Activated CD8-positive, alpha-beta T cell treated with anti-CD3 and anti-CD28 coated beads for 36 hours (primary cell): Measurements from ENCODE around the gene MYBBP1A. TPM values are rescaled to one million over a fixed set of nuclear protein-coding genes. Genes with fewer than 3 reads are reported as not detected.

Experiments
- ATAC-seq: fragments of 200-7000 bp; cut with Tn5 transposase; one replicate; pipeline ENCODE4 v1.10.0; 2021; ENCODE audit warnings: mild to moderate bottlenecking, moderate library complexity
- CTCF ChIA-PET: fragments of 350-600 bp; sonication (Branson Sonifier 250); formaldehyde crosslinking; loops from one replicate; lab custom pipeline; 2021; ENCODE audit warnings: antibody characterized with exemption; lab: Charles Lee
- POLR2A ChIA-PET: fragments of 350-600 bp; sonication (Branson Sonifier 250); formaldehyde crosslinking; loops from one replicate; lab custom pipeline; 2021; ENCODE audit warnings: antibody characterized with exemption; lab: Charles Lee
- DNase-seq: peaks from one replicate; pipeline ENCODE4 v3.0.0-alpha.2; 2020
- H3K27ac Mint-ChIP-seq: one replicate; pipeline ENCODE4 v1.8.0; 2021; ENCODE audit warnings: mild to moderate bottlenecking, mixed read lengths
- H3K27me3 Mint-ChIP-seq: one replicate; pipeline ENCODE4 v1.8.0; 2021; ENCODE audit warnings: mixed read lengths
- H3K36me3 Mint-ChIP-seq: one replicate; pipeline ENCODE4 v1.8.0; 2021; ENCODE audit warnings: low read depth, mixed read lengths
- H3K4me1 Mint-ChIP-seq: one replicate; pipeline ENCODE4 v1.8.0; 2021; ENCODE audit warnings: low read depth, mixed read lengths
- H3K4me3 Mint-ChIP-seq: one replicate; pipeline ENCODE4 v1.8.0; 2021; ENCODE audit warnings: mild to moderate bottlenecking, moderate library complexity, mixed read lengths
- H3K9me3 Mint-ChIP-seq: one replicate; pipeline ENCODE4 v1.8.0; 2021; ENCODE audit warnings: mixed read lengths
- CTCF ChIP-seq: fragments of 200-600 bp; IDR thresholded peaks from one replicate; pipeline ENCODE4 v1.8.0; 2022; ENCODE audit warnings: antibody characterized with exemption, mild to moderate bottlenecking
- intact Hi-C: fragments of 100-400 bp; cut with micrococcal nuclease; formaldehyde crosslinking; loops from one replicate; pipeline ENCODE4 v1.10.0; 2022
- total RNA-seq, 2 experiments: library from RNA; stranded (reverse); gene quantifications; one replicate each; pipeline ENCODE4 v1.2.3, GENCODE V29; 2021

The MYBBP1A gene
- total RNA-seq, 2 experiments from 2014 or later: 104 to 107 TPM

GRCh38 chr17:4565209-4566141 is 10.3 kb upstream of the MYBBP1A start:
- Mint-ChIP-seq H3K4me1 (peaks cover 34% of the 10 kb centered on the region), H3K9me3 (no peaks in the 10 kb centered on the region), H3K36me3 (no peaks in the 10 kb centered on the region), H3K27ac (no peak overlapping the region), H3K27me3 (no peaks in the 10 kb centered on the region), H3K4me3 (no peak overlapping the region)
- ChIA-PET CTCF (interaction anchor here (0.6 to 4.4 kb wide), 29 partner anchors 8 to 429 kb away, joined by 3 to 101 read pairs (median 5); partner anchors contain the start of gene MYBBP1A), POLR2A (interaction anchor here (0.6 to 1.3 kb wide), 3 partner anchors 11 to 422 kb away, joined by 3 read pairs; no protein-coding TSS in a partner anchor)
- ATAC-seq: peak; percentile 64
- peak; percentile 79 for TF ChIP-seq CTCF
- DNase-seq: peak; percentile 77
- intact Hi-C loops: loop anchor here (2.0 to 10.0 kb wide), 2 partner anchors 59 to 139 kb away; partner anchors contain the start of gene PELP1

GRCh38 chr17:4562015-4562969 is 7.1 kb upstream of the MYBBP1A start:
- Mint-ChIP-seq H3K27ac (peak overlapping the region; percentile 59), H3K4me3 (no peak overlapping the region), H3K27me3 (no peaks in the 10 kb centered on the region), H3K4me1 (peaks cover 34% of the 10 kb centered on the region), H3K9me3 (no peaks in the 10 kb centered on the region), H3K36me3 (no peaks in the 10 kb centered on the region)
- ChIA-PET POLR2A (interaction anchor here (1.2 kb wide), 1 partner anchor 13 kb away, joined by 7 read pairs; no protein-coding TSS in a partner anchor), CTCF (interaction anchor here (0.9 to 1.6 kb wide), 3 partner anchors 11 to 141 kb away, joined by 3 to 8 read pairs (median 5); no protein-coding TSS in a partner anchor)
- ATAC-seq (no peak), DNase-seq (no peak)
- intact Hi-C loops: loop anchor here (10.0 kb wide), 1 partner anchor 143 kb away; the partner anchor contains the start of gene PELP1
- no peak for TF ChIP-seq CTCF

- Mint-ChIP-seq H3K27me3 (no peaks in the 10 kb centered on the region), H3K4me3 (no peak overlapping the region), H3K9me3 (no peaks in the 10 kb centered on the region), H3K36me3 (no peaks in the 10 kb centered on the region), H3K4me1 (peaks cover 38% of the 10 kb centered on the region), H3K27ac (no peak overlapping the region)
- TF ChIP-seq CTCF: no peak
- DNase-seq (no peak), ATAC-seq (no peak)
- POLR2A ChIA-PET: interaction anchor here (0.5 to 1.3 kb wide), 3 partner anchors 9 to 148 kb away, joined by 3 to 4 read pairs (median 3); no protein-coding TSS in a partner anchor
- CTCF ChIA-PET: interaction anchor here (1.6 kb wide), 1 partner anchor 140 kb away, joined by 5 read pairs; no protein-coding TSS in a partner anchor
- intact Hi-C loops: loop anchor here (10.0 kb wide), 1 partner anchor 144 kb away; the partner anchor contains the start of gene PELP1
Observed at GRCh38 chr17:4560837-4561256, 5.7 kb upstream of the MYBBP1A start.

GRCh38 chr17:4560421-4560820 is 5.2 kb upstream of the MYBBP1A start, which contains the start of gene GGT6:
TSS of gene GGT6 (minus strand) at chr17:4560577. CDS start at chr17:4560521, 56 bp downstream.
- no peak for DNase-seq
- H3K27ac Mint-ChIP-seq: no peak within 1 kb of the TSS
- TF ChIP-seq CTCF: no peak
- H3K9me3 Mint-ChIP-seq: no peaks in the 10 kb centered on the region
- ChIA-PET POLR2A (interaction anchor here (0.5 to 1.3 kb wide), 3 partner anchors 9 to 149 kb away, joined by 3 to 4 read pairs (median 3); no protein-coding TSS in a partner anchor), CTCF (interaction anchor here (1.4 kb wide), 1 partner anchor 66 kb away, joined by 5 read pairs; no protein-coding TSS in a partner anchor)
- no peaks in the 10 kb centered on the region for H3K36me3 Mint-ChIP-seq
- no peak for ATAC-seq
- intact Hi-C loops: loop anchor here (10.0 kb wide), 1 partner anchor 144 kb away; the partner anchor contains the start of gene PELP1
- no peaks in the 10 kb centered on the region for H3K27me3 Mint-ChIP-seq
- H3K4me1 Mint-ChIP-seq: peaks cover 38% of the 10 kb centered on the region
- H3K4me3 Mint-ChIP-seq: no peak within 1 kb of the TSS
